ENCODE measurements around the gene METRN.

DNA sequence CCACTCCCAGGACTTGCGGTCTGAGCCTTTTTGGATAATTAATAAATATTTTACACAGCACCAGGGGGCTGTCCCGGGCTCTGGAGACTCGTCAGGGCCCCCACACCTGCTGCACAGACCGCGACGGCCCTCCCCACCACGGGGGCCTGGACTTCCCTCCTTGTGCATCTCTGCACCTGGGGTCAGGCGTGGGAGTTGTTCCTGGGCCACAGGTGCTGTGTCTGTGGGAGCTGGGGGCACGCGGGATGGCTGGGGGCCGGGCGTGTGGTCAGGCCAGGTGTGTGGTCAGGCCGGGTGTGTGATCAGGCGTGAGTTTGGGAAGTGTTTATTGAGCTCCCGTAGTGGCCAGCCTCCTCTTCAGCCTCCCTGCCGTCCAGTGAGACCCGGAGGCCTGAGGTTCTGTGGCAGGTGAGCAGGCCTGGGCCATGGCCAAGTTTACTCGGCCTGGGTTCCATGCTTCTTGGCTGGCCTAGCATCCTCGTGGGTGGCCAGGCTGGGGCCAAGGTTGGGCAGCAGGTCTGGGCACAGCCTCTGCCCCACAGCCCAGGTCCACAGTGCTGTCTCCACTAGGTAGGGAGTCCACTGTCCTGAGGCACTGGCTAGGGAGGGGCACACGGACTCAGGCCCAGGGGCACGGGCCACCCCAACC is 36.6 kb upstream of the METRN start:
- TF ChIP-seq, protein P1, sequence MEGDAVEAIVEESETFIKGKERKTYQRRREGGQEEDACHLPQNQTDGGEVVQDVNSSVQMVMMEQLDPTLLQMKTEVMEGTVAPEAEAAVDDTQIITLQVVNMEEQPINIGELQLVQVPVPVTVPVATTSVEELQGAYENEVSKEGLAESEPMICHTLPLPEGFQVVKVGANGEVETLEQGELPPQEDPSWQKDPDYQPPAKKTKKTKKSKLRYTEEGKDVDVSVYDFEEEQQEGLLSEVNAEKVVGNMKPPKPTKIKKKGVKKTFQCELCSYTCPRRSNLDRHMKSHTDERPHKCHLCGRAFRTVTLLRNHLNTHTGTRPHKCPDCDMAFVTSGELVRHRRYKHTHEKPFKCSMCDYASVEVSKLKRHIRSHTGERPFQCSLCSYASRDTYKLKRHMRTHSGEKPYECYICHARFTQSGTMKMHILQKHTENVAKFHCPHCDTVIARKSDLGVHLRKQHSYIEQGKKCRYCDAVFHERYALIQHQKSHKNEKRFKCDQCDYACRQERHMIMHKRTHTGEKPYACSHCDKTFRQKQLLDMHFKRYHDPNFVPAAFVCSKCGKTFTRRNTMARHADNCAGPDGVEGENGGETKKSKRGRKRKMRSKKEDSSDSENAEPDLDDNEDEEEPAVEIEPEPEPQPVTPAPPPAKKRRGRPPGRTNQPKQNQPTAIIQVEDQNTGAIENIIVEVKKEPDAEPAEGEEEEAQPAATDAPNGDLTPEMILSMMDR (IDR thresholded peaks at IDR 0.05) = no peak
- TF ChIP-seq EZH2 (IDR thresholded peaks at IDR 0.05; ENCODE audit: borderline replicate concordance, insufficient read depth, low read depth, low read length, poor library complexity, severe bottlenecking) = no peak
